ENCODE data around the gene HAL.

GRCh38 chr12:95993907-95994306, 2.2 kb downstream of the HAL start:
- TF ChIP-seq CTCF (IDR thresholded peaks at IDR 0.05) (no peak), POLR2A (IDR thresholded peaks at IDR 0.05) (no peak)
